IPS DF 6.9 (cell line): ENCODE measurements around the gene ARSG.

Experiments
- DNase-seq: peaks from one replicate; pipeline ENCODE4 v3.0.0-alpha.2; 2013; ENCODE audit warnings: low read depth, low spot score
- H3K27ac ChIP-seq: one replicate; pipeline ENCODE4 v1.5.1; 2013; ENCODE audit warnings: low read length, control low read depth
- H3K27me3 ChIP-seq: 2 replicates; pipeline ENCODE4 v1.6.1; 2013; ENCODE audit warnings: mild to moderate bottlenecking, low read length; ENCODE audit not compliant: control insufficient read depth, insufficient read depth
- H3K36me3 ChIP-seq: 2 replicates; pipeline ENCODE4 v1.6.1; 2013; ENCODE audit warnings: low read length; ENCODE audit not compliant: control insufficient read depth, insufficient read depth
- H3K4me1 ChIP-seq: 2 replicates; pipeline ENCODE4 v1.6.1; 2013; ENCODE audit warnings: low read length; ENCODE audit not compliant: control insufficient read depth, insufficient read depth
- H3K4me3 ChIP-seq: 2 replicates; pipeline ENCODE4 v1.5.1; 2013; ENCODE audit warnings: mild to moderate bottlenecking, low read length
- H3K9me3 ChIP-seq: 2 replicates; pipeline ENCODE4 v1.6.1; 2013; ENCODE audit warnings: low read length, inconsistent platforms; ENCODE audit not compliant: control insufficient read depth, insufficient read depth
- WGBS: extraction: QIAGEN DNeasy Blood & Tissue Kit; methylation state at CpG from one replicate; pipeline ENCODE4 v1.1.7; 2013; ENCODE audit warnings: mixed read lengths, missing lambda C conversion rate; ENCODE audit not compliant: insufficient read length, insufficient coverage; 5-methylcytosine and 5-hydroxymethylcytosine counted together

Gene ARSG

DNA sequence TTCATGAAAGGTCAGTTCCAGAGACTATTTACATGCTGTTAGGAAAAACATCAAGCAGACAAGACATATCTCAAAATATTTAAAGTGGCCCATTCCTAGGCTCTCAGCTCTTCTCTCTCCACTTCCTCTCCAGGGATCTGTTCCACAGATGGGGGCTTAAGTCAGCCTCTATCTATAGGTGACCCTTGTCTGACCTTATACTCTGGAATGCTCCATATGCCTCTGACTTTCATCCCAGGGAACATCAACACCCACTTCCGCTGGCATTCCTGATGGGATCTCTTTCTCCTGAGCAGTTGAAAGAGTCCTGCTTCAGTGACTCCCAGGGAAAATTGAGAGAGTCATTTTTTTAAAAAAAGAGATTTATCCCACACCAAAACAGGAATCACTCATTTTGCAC, 177.5 kb downstream of the ARSG start:
- DNase-seq: no peak
- H3K36me3 ChIP-seq: no peaks in the 10 kb centered on the region; the same call in 1 of the 2 replicates

More for the DNA sequence above, 177.5 kb downstream of the ARSG start:
- Histone ChIP-seq H3K4me3 (no peak overlapping the region), H3K9me3 (no peaks in the 10 kb centered on the region), H3K27ac (no peak overlapping the region), H3K4me1 (no peaks in the 10 kb centered on the region), H3K27me3 (no peaks in the 10 kb centered on the region)
- no CpG with 5 or more reads among the region's 1 CpG for WGBS
